Measurements from ENCODE around the gene LLGL1. TPM values are rescaled to one million over a fixed set of nuclear protein-coding genes. Genes with fewer than 3 reads are reported as not detected.

LLGL1 gene
- total RNA-seq, 1 donor from 2014 or later: 70.5 TPM

GRCh38 chr17:18182110-18182977 lies 43.1 kb upstream of the LLGL1 start:
- Mint-ChIP-seq H3K4me3 (peak overlapping the region; percentile 97), H3K36me3 (peaks cover 13% of the 10 kb centered on the region), H3K27ac (peak overlapping the region; percentile 96), H3K4me1 (peaks cover 76% of the 10 kb centered on the region), H3K9me3 (no peaks in the 10 kb centered on the region), H3K27me3 (ENCODE audit: insufficient read depth, low read depth) (peaks cover 6% of the 10 kb centered on the region)
- Histone ChIP-seq H3K4me2 (peak overlapping the region; percentile 91), H3K4me3 (peak overlapping the region; percentile 72), H4K20me1 (ENCODE audit: low read depth) (peaks cover 35% of the 10 kb centered on the region), H3K4me1 (peaks cover 46% of the 10 kb centered on the region), H2AFZ (replicated peaks) (peak overlapping the region; percentile 83), H3K27ac (peak overlapping the region; percentile 94), H3K79me2 (ENCODE audit: low read depth) (peaks cover 35% of the 10 kb centered on the region), H3K9me3 (ENCODE audit: low read depth) (no peaks in the 10 kb centered on the region), H3K9ac (peak overlapping the region; percentile 36), H3F3A (ENCODE audit: low read depth) (peaks cover 33% of the 10 kb centered on the region), H3K36me3 (no peaks in the 10 kb centered on the region), H3K27me3 (no peaks in the 10 kb centered on the region)
- TF ChIP-seq EZH2phosphoT487 (IDR thresholded peaks at IDR 0.05) (no peak), CTCF (IDR thresholded peaks at IDR 0.05) (no peak), EZH2 (IDR thresholded peaks at IDR 0.05) (no peak)
- DNase-seq (ENCODE audit: low spot score): peak; percentile 46

- TF ChIP-seq CTCF (IDR thresholded peaks at IDR 0.05) (no peak), EZH2 (IDR thresholded peaks at IDR 0.05) (no peak), EZH2phosphoT487 (IDR thresholded peaks at IDR 0.05) (no peak)
- DNase-seq (ENCODE audit: low spot score): no peak
- Histone ChIP-seq H3K79me2 (ENCODE audit: low read depth) (peaks cover 41% of the 10 kb centered on the region), H4K20me1 (ENCODE audit: low read depth) (peaks cover 42% of the 10 kb centered on the region), H3K27me3 (no peaks in the 10 kb centered on the region), H3K27ac (peak overlapping the region; percentile 94), H3K9me3 (ENCODE audit: low read depth) (no peaks in the 10 kb centered on the region), H3K4me2 (peak overlapping the region; percentile 91), H3K9ac (peak overlapping the region; percentile 36), H2AFZ (replicated peaks) (peak overlapping the region; percentile 83), H3K4me3 (peak overlapping the region; percentile 72), H3K4me1 (peaks cover 45% of the 10 kb centered on the region), H3K36me3 (no peaks in the 10 kb centered on the region), H3F3A (ENCODE audit: low read depth) (peaks cover 27% of the 10 kb centered on the region)
- H3K9me3 Mint-ChIP-seq: no peaks in the 10 kb centered on the region
- H3K27ac Mint-ChIP-seq: peak overlapping the region; percentile 96
- H3K4me3 Mint-ChIP-seq: peak overlapping the region; percentile 97
- peaks cover 76% of the 10 kb centered on the region for H3K4me1 Mint-ChIP-seq
- peaks cover 6% of the 10 kb centered on the region for H3K27me3 Mint-ChIP-seq (ENCODE audit: insufficient read depth, low read depth)
- H3K36me3 Mint-ChIP-seq: peaks cover 19% of the 10 kb centered on the region
Measured at GRCh38 chr17:18182978-18183333, 42.5 kb upstream of the LLGL1 start.

GRCh38 chr17:18183334-18184142 lies 41.9 kb upstream of the LLGL1 start, which contains the start of gene ALKBH5:
Gene ALKBH5 (plus strand): TSS chr17:18183828. CDS start chr17:18184244, 416 bp downstream.
- peak; percentile 99 for DNase-seq (ENCODE audit: low spot score)
- H4K20me1 ChIP-seq (ENCODE audit: low read depth): peaks cover 47% of the 10 kb centered on the region
- Mint-ChIP-seq H3K9me3 (no peaks in the 10 kb centered on the region), H3K27ac (peak within 1 kb of the TSS; percentile 96), H3K27me3 (ENCODE audit: insufficient read depth, low read depth) (peaks cover 6% of the 10 kb centered on the region), H3K4me1 (peaks cover 77% of the 10 kb centered on the region), H3K4me3 (peak within 1 kb of the TSS; percentile 97), H3K36me3 (peaks cover 25% of the 10 kb centered on the region)
- H3K4me1 ChIP-seq: peaks cover 45% of the 10 kb centered on the region
- H3K9ac ChIP-seq: peak within 1 kb of the TSS; percentile 36
- H3K4me3 ChIP-seq: peak within 1 kb of the TSS; percentile 72
- peak within 1 kb of the TSS; percentile 83 for H2AFZ ChIP-seq (replicated peaks)
- peak; percentile 42 for TF ChIP-seq CTCF (IDR thresholded peaks at IDR 0.05)
- no peak for TF ChIP-seq EZH2 (IDR thresholded peaks at IDR 0.05)
- H3K27ac ChIP-seq: peak within 1 kb of the TSS; percentile 94
- H3K36me3 ChIP-seq: no peaks in the 10 kb centered on the region
- peaks cover 47% of the 10 kb centered on the region for H3K79me2 ChIP-seq (ENCODE audit: low read depth)
- H3K27me3 ChIP-seq: no peaks in the 10 kb centered on the region
- peaks cover 25% of the 10 kb centered on the region for H3F3A ChIP-seq (ENCODE audit: low read depth)
- H3K9me3 ChIP-seq (ENCODE audit: low read depth): no peaks in the 10 kb centered on the region
- peak within 1 kb of the TSS; percentile 92 for H3K4me2 ChIP-seq
